ENCODE measurements around the gene EVI2A. TPM values are rescaled to one million over a fixed set of nuclear protein-coding genes. Genes with fewer than 3 reads are reported as not detected.

EVI2A gene
- total RNA-seq, 4 donors from 2014 or later, result 2.5 to 10.6 (median 4.3) TPM

DNA sequence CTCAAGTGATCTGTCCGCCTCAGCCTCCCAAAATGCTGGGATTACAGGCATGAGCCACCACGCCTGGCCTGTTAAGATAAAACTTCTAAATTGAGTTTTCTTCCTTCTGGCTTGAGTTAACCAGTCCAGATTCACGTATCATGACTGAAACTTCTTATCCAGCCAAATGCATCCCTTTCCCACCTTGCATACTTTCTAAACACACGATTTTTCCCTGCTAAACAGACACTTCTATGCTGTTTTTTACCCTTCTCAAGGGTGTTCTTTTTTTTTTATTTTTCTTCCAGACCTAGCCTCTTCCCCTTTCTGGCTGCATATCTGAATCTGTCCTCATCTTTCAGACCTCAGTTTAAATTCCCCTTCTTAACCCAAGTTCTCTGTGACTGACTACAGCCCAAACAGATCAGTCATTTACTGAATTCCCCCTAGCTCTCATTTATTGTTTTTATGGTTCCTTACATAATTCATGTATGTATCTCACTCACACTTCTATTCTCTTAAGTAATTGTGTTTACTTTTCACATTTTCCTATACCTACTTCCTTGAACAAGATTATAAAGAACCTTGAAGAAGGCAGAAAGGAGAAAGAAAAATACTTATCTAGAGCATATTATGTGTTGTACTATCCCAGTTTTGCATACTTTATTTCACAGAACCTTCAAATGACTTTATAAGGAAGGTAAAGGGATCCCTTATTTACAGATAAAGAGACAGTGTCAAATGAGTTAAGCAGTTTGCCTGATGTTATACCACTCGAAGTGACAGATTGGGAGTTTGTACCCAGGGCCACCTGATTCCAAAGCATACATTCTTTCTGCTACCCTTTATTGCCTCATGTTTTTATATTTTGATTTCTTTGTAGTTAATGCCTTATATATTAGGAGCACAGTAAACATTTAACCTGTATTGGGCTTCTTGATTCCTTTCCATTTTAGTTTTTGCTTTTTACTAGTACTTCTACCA is 12.8 kb downstream of the EVI2A start:
- TF ChIP-seq CTCF (IDR thresholded peaks at IDR 0.05), result no peak
- H3K9me3 ChIP-seq, result no peaks in the 10 kb centered on the region
- 74% methylated on average over 5 of the region's 5 CpGs for whole genome bisulfite sequencing
- H3K27me3 ChIP-seq, result no peaks in the 10 kb centered on the region
- H3K4me3 ChIP-seq, result no peak overlapping the region
- H3K27ac ChIP-seq (replicated peaks in 1 of 4), result no peak overlapping the region
- peaks cover 0 to 12% (median 2%) of the 10 kb centered on the region in 4 donors for H3K36me3 ChIP-seq
- H3K4me1 ChIP-seq, result no peaks in the 10 kb centered on the region
- DNase-seq (ENCODE audit: extremely low spot score), result no peak
- intact Hi-C loops (cut with DNase I), result no loop called here

- Histone ChIP-seq H3K27ac (replicated peaks in 1 of 4) (no peak overlapping the region), H3K4me3 (no peak overlapping the region), H3K27me3 (no peaks in the 10 kb centered on the region), H3K36me3 (peaks cover 0 to 12% (median 2%) of the 10 kb centered on the region in 4 donors), H3K4me1 (no peaks in the 10 kb centered on the region), H3K9me3 (no peaks in the 10 kb centered on the region)
- 81% methylated on average over 1 of the region's 1 CpG for WGBS
- TF ChIP-seq EP300 (IDR thresholded peaks at IDR 0.05) (no peak), POLR2AphosphoS5 (IDR thresholded peaks at IDR 0.05) (no peak), CTCF (IDR thresholded peaks at IDR 0.05) (no peak), POLR2A (IDR thresholded peaks at IDR 0.05; ENCODE audit: low read depth) (no peak)
- intact Hi-C loops (cut with DNase I), result no loop called here
- DNase-seq (ENCODE audit: extremely low spot score), result no peak
These were observed 13.8 kb downstream of the EVI2A start for GRCh38 chr17:31307640-31308039.

GRCh38 chr17:31299624-31300023 is 21.8 kb downstream of the EVI2A start:
- H3K36me3 ChIP-seq, result peaks cover 0 to 5% (median 0%) of the 10 kb centered on the region in 4 donors
- intact Hi-C loops (cut with DNase I), result no loop called here
- H3K4me3 ChIP-seq, result no peak overlapping the region
- H3K27me3 ChIP-seq, result no peaks in the 10 kb centered on the region
- no peak overlapping the region for H3K27ac ChIP-seq (replicated peaks in 1 of 4)
- no peaks in the 10 kb centered on the region for H3K4me1 ChIP-seq
- no peak for DNase-seq (ENCODE audit: extremely low spot score)
- TF ChIP-seq POLR2AphosphoS5 (IDR thresholded peaks at IDR 0.05), result no peak
- TF ChIP-seq POLR2A (IDR thresholded peaks at IDR 0.05; ENCODE audit: low read depth), result no peak
- TF ChIP-seq EP300 (IDR thresholded peaks at IDR 0.05), result no peak
- no peak for TF ChIP-seq CTCF (IDR thresholded peaks at IDR 0.05)
- no peaks in the 10 kb centered on the region for H3K9me3 ChIP-seq

- no peak for TF ChIP-seq POLR2A (IDR thresholded peaks at IDR 0.05; ENCODE audit: low read depth)
- no peak for TF ChIP-seq CTCF (IDR thresholded peaks at IDR 0.05)
- no peak for TF ChIP-seq EP300 (IDR thresholded peaks at IDR 0.05)
- TF ChIP-seq POLR2AphosphoS5 (IDR thresholded peaks at IDR 0.05), result no peak
- Histone ChIP-seq H3K27me3 (no peaks in the 10 kb centered on the region), H3K4me3 (no peak within 1 kb of the TSS), H3K36me3 (peaks cover 0 to 3% (median 1%) of the 10 kb centered on the region in 4 donors), H3K9me3 (no peaks in the 10 kb centered on the region), H3K4me1 (no peaks in the 10 kb centered on the region), H3K27ac (replicated peaks in 1 of 4) (no peak within 1 kb of the TSS)
- WGBS, result 88% methylated on average over 7 of the region's 7 CpGs
- no peak for DNase-seq (ENCODE audit: extremely low spot score)
- intact Hi-C loops (cut with DNase I), result no loop called here
These were observed 24.3 kb downstream of the EVI2A start, which contains the start of gene OMG for GRCh38 chr17:31297090-31297489. Gene OMG (minus strand): TSS chr17:31297239. CDS start chr17:31296331, 908 bp downstream.

All from esophagus muscularis mucosa (tissue), 4 donors.